WTC11 (cell line): ENCODE data around the gene PTPRN2.

Experiments
- GTF2I ChIP-seq: fragments of 250-450 bp; sonication (Bioruptor Pico); conservative IDR thresholded peaks from 2 replicates; pipeline ENCODE4 v1.4.0; 2021; ENCODE audit warnings: mild to moderate bottlenecking
- NR3C1 ChIP-seq: sonication (generic); formaldehyde crosslinking; conservative IDR thresholded peaks from 2 replicates; pipeline ENCODE4 v1.8.1; 2023; ENCODE audit warnings: low read depth, mild to moderate bottlenecking, missing genetic modification reagents
- PREB ChIP-seq: sonication (generic); formaldehyde crosslinking; IDR thresholded peaks from 2 replicates; pipeline ENCODE4 v1.8.1; 2022; ENCODE audit warnings: mild to moderate bottlenecking, missing genetic modification reagents, moderate library complexity, borderline replicate concordance
- SP1 ChIP-seq: sonication (generic); formaldehyde crosslinking; conservative IDR thresholded peaks from 2 replicates; pipeline ENCODE4 v1.8.1; 2022; ENCODE audit warnings: missing genetic modification reagents

- no peak for TF ChIP-seq NR3C1 (CRISPR knock-in tag)
- TF ChIP-seq GTF2I (CRISPR knock-in tag), result no peak
- no peak for TF ChIP-seq SP1 (CRISPR knock-in tag)
- TF ChIP-seq PREB, result no peak
These were observed 1018.6 kb downstream of the PTPRN2 start for GRCh38 chr7:157568770-157569584.
